PFSK-1 (cell line): ENCODE data around the gene BET1.

Experiments
- FOXP2 ChIP-seq: optimal IDR thresholded peaks from 2 replicates; pipeline ENCODE3; 2011; ENCODE audit warnings: borderline replicate concordance, control low read depth, inconsistent platforms; ENCODE audit not compliant: insufficient read depth; ENCODE audit errors: extremely low read length, extremely low read depth
- POLR2AphosphoS5 ChIP-seq: IDR thresholded peaks from 2 replicates; pipeline ENCODE4 v1.6.1; 2012; ENCODE audit warnings: low read depth, mild to moderate bottlenecking, control low read depth, low read length, moderate library complexity
- REST ChIP-seq, 2 experiments: IDR thresholded peaks; 2 replicates each; pipeline versions ENCODE4 v1.6.1 to v1.8.0; 2011 to 2012; ENCODE audit warnings: low read depth in 2 of 2, low read length in 2 of 2, control low read depth in 1 of 2, inconsistent platforms in 1 of 2, mild to moderate bottlenecking in 1 of 2, moderate library complexity in 1 of 2; ENCODE audit not compliant: insufficient read depth in 1 of 2
- SIN3A ChIP-seq: IDR thresholded peaks from 2 replicates; pipeline ENCODE4 v1.6.1; 2012; ENCODE audit warnings: mild to moderate bottlenecking, low read length, moderate library complexity, borderline replicate concordance; ENCODE audit not compliant: insufficient read depth
- TAF1 ChIP-seq: IDR thresholded peaks from 2 replicates; pipeline ENCODE4 v1.6.1; 2012; ENCODE audit warnings: low read length, control low read depth, borderline replicate concordance; ENCODE audit not compliant: insufficient read depth

The BET1 gene

GRCh38 chr7:94003446-94004023 is 620 bp downstream of the BET1 start:
- peak; percentile 50; the same call in 1 of the 2 replicates for TF ChIP-seq SIN3A
- no peak for TF ChIP-seq POLR2AphosphoS5

- TF ChIP-seq REST (IDR thresholded peaks at IDR 0.05; ENCODE audit: insufficient read depth in 1 of 2, low read depth in 2 of 2, low read length in 2 of 2): no peak
- TF ChIP-seq TAF1: no peak
- TF ChIP-seq POLR2AphosphoS5: no peak
- no peak for TF ChIP-seq SIN3A
- TF ChIP-seq FOXP2: no peak
These were observed 2.8 kb downstream of the BET1 start for GRCh38 chr7:94001396-94001795.

GRCh38 chr7:93997868-93998267 is 6.3 kb downstream of the BET1 start:
- TF ChIP-seq REST (IDR thresholded peaks at IDR 0.05; ENCODE audit: insufficient read depth in 1 of 2, low read depth in 2 of 2, low read length in 2 of 2) (no peak), FOXP2 (no peak), POLR2AphosphoS5 (no peak), SIN3A (no peak), TAF1 (no peak)

- TF ChIP-seq FOXP2: no peak
- TF ChIP-seq SIN3A: no peak
- no peak for TF ChIP-seq REST (IDR thresholded peaks at IDR 0.05; ENCODE audit: insufficient read depth in 1 of 2, low read depth in 2 of 2, low read length in 2 of 2)
These were observed 11.6 kb downstream of the BET1 start for GRCh38 chr7:93992421-93993110.

- TF ChIP-seq REST (IDR thresholded peaks at IDR 0.05; ENCODE audit: insufficient read depth in 1 of 2, low read depth in 2 of 2, low read length in 2 of 2): no peak
- TF ChIP-seq FOXP2: no peak
- no peak for TF ChIP-seq TAF1
- no peak for TF ChIP-seq POLR2AphosphoS5
- no peak for TF ChIP-seq SIN3A
These were observed 16.9 kb downstream of the BET1 start for GRCh38 chr7:93987297-93987696.
